Upper lobe of left lung (tissue), 6 donors: ENCODE results near the gene PDE1A. TPM values are rescaled to one million over a fixed set of nuclear protein-coding genes. Genes with fewer than 3 reads are reported as not detected.

Experiments
- ATAC-seq, 2 donors: fragments of 200-7000 bp; cut with Tn5 transposase; one replicate each; pipeline ENCODE4 v1.9.1; 2022; ENCODE audit warnings: mild to moderate bottlenecking in 2 of 2, moderate library complexity in 2 of 2; ENCODE audit not compliant: low FRiP score in 2 of 2
- DNase-seq, 2 donors: peaks; one replicate each; pipeline ENCODE4 v3.0.0-alpha.2; 2019 to 2020
- H3K27ac ChIP-seq, 4 donors: fragments of 200-600 bp; sonication (generic); one replicate each; pipeline ENCODE4 v1.5.1; 2016 to 2019
- H3K27me3 ChIP-seq, 4 donors: fragments of 200-600 bp; sonication (generic); one replicate each; pipeline ENCODE4 v1.5.1; 2017 to 2019
- H3K36me3 ChIP-seq, 4 donors: fragments of 200-600 bp; sonication (generic); one replicate each; pipeline ENCODE4 v1.5.1; 2016 to 2019
- H3K4me1 ChIP-seq, 4 donors: fragments of 200-600 bp; sonication (generic); one replicate each; pipeline ENCODE4 v1.5.1; 2018 to 2019
- H3K4me3 ChIP-seq, 4 donors: fragments of 200-600 bp; sonication (generic); one replicate each; pipeline ENCODE4 v1.5.1; 2017 to 2019; ENCODE audit warnings: mild to moderate bottlenecking in 2 of 4, moderate library complexity in 1 of 4
- H3K9me3 ChIP-seq, 4 donors: fragments of 200-600 bp; sonication (generic); one replicate each; pipeline ENCODE4 v1.5.1; 2018 to 2019
- EP300 ChIP-seq, 4 donors: sonication (generic); formaldehyde crosslinking; IDR thresholded peaks; one replicate each; pipeline ENCODE4 v1.5.1; 2017; ENCODE audit warnings: antibody characterized with exemption in 4 of 4, control low read depth in 2 of 4
- POLR2A ChIP-seq, 4 donors: fragments of 450-650 bp; IDR thresholded peaks; one replicate each; pipeline ENCODE4 v1.5.1; 2016 to 2017; ENCODE audit warnings: antibody characterized with exemption in 4 of 4, mild to moderate bottlenecking in 2 of 4
- POLR2AphosphoS5 ChIP-seq, 2 donors: sonication (generic); formaldehyde crosslinking; IDR thresholded peaks; one replicate each; pipeline ENCODE4 v1.5.1; 2017; ENCODE audit warnings: antibody characterized with exemption in 2 of 2
- WGBS, 2 donors: methylation state at CpG; one replicate each; pipeline ENCODE4 v1.1.5; 2017 to 2018; 5-methylcytosine and 5-hydroxymethylcytosine counted together
- total RNA-seq, 6 donors: library from RNA; depleted of rRNA in 4 of 6; stranded (reverse); fragments of >200 nt in 4 of 6; gene quantifications; one replicate each; pipeline versions ENCODE4 v1.1.0 to v1.2.1, GENCODE V29; 2016 to 2021
- TF ChIP-seq, protein P1 (sequence below), 6 experiments: fragments of 450-650 bp in 4 of 6; fragments of 200-600 bp in 2 of 6; sonication (generic) in 2 of 6; IDR thresholded peaks; one replicate each; pipeline ENCODE4 v1.5.1; 2016 to 2019; ENCODE audit warnings: antibody characterized with exemption in 6 of 6
- donor health status: DM: no; HTN: no; CAD: no; lungs with moderate emphysema.
- donor health status: DM: no; HTN: yes; CAD: no; lungs with severe emphysema.

Gene PDE1A
- total RNA-seq, 6 donors from 2014 or later = 0.67 to 4.3 (median 2.5) TPM

DNA sequence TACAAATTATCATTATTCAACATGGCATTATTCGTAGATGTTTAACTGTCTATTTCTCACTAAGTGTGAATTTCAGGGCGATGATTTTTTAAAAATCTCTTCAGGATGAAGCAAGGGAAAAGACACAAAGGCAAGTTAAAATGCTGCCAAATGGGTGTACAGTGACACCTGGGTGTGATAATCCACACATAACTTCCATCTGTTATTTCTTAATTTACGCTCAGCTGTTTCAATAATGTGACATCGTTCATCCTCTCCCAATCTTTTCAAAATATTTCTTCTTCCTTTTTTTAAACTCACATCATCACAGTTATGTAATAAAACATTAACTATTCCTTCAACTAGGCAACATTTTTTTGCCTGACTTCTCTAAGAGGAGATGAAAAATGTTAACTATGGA lies 10.6 kb downstream of the PDE1A start:
- TF ChIP-seq EP300 (IDR thresholded peaks at IDR 0.05) (no peak), POLR2A (IDR thresholded peaks at IDR 0.05) (no peak), POLR2AphosphoS5 (IDR thresholded peaks at IDR 0.05) (no peak)
- TF ChIP-seq, protein P1, sequence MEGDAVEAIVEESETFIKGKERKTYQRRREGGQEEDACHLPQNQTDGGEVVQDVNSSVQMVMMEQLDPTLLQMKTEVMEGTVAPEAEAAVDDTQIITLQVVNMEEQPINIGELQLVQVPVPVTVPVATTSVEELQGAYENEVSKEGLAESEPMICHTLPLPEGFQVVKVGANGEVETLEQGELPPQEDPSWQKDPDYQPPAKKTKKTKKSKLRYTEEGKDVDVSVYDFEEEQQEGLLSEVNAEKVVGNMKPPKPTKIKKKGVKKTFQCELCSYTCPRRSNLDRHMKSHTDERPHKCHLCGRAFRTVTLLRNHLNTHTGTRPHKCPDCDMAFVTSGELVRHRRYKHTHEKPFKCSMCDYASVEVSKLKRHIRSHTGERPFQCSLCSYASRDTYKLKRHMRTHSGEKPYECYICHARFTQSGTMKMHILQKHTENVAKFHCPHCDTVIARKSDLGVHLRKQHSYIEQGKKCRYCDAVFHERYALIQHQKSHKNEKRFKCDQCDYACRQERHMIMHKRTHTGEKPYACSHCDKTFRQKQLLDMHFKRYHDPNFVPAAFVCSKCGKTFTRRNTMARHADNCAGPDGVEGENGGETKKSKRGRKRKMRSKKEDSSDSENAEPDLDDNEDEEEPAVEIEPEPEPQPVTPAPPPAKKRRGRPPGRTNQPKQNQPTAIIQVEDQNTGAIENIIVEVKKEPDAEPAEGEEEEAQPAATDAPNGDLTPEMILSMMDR (IDR thresholded peaks at IDR 0.05) = no peak
- Histone ChIP-seq H3K4me3 (no peak overlapping the region), H3K27ac (no peak overlapping the region), H3K9me3 (no peaks in the 10 kb centered on the region), H3K4me1 (no peaks in the 10 kb centered on the region), H3K36me3 (no peaks in the 10 kb centered on the region), H3K27me3 (no peaks in the 10 kb centered on the region)
- WGBS, 2 donors = 82 to 85% methylated on average over 4 of the region's 4 CpGs
- ATAC-seq (no peak), DNase-seq (no peak)

DNA sequence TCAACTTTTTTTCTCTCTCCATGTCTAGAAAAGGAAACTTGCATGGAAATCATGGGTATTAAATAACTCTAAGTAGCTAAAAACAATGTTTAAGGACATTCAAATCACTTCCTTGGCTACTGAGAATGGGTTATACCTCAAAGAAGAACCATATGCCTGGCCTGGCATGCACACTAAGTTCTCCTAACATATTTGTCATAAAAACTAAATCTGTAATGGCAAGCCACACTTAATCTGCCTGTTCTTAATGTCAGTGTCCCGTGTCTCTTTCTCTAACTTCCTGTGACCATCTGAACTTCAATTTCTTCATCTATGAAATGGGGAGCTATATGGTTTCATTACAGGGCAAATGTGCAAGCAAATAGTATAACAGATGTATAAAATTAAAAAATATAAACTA lies 11.1 kb downstream of the PDE1A start:
- Histone ChIP-seq H3K27ac (no peak overlapping the region), H3K36me3 (no peaks in the 10 kb centered on the region), H3K27me3 (no peaks in the 10 kb centered on the region), H3K4me3 (no peak overlapping the region), H3K9me3 (no peaks in the 10 kb centered on the region), H3K4me1 (no peaks in the 10 kb centered on the region)
- TF ChIP-seq EP300 (IDR thresholded peaks at IDR 0.05) (no peak), POLR2AphosphoS5 (IDR thresholded peaks at IDR 0.05) (no peak), POLR2A (IDR thresholded peaks at IDR 0.05) (no peak)
- TF ChIP-seq, protein P1 (IDR thresholded peaks at IDR 0.05) = no peak
- no peak for ATAC-seq
- no peak for DNase-seq
- 59 to 63% methylated on average over 1 of the region's 1 CpG for WGBS, 2 donors

DNA sequence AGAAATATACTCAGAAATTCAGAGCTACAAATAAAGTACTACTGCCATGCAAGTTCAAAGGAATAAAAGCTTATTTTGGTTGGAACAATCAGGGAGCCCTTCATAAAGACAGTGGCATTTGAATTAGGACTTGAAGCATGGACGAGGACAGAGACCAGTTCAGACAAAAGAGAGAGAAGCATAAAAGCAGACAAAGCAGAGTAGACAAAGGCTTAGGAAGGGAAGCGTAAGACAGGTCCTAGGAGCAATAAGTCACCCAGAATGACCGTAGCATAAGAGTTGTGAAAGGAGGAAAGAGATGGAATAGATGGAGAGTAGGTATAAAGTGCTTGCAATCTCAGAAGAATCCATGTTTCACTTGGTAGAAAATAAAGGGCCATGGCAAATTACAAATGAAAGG lies 14.0 kb downstream of the PDE1A start:
- Histone ChIP-seq H3K4me3 (no peak overlapping the region), H3K36me3 (no peaks in the 10 kb centered on the region), H3K9me3 (no peaks in the 10 kb centered on the region), H3K27me3 (no peaks in the 10 kb centered on the region), H3K27ac (no peak overlapping the region), H3K4me1 (no peaks in the 10 kb centered on the region)
- DNase-seq (no peak), ATAC-seq (no peak)
- TF ChIP-seq EP300 (IDR thresholded peaks at IDR 0.05) (no peak), POLR2AphosphoS5 (IDR thresholded peaks at IDR 0.05) (no peak), POLR2A (IDR thresholded peaks at IDR 0.05) (no peak)
- TF ChIP-seq, protein P1 (IDR thresholded peaks at IDR 0.05) = no peak
- WGBS, 2 donors = 85 to 87% methylated on average over 3 of the region's 3 CpGs

DNA sequence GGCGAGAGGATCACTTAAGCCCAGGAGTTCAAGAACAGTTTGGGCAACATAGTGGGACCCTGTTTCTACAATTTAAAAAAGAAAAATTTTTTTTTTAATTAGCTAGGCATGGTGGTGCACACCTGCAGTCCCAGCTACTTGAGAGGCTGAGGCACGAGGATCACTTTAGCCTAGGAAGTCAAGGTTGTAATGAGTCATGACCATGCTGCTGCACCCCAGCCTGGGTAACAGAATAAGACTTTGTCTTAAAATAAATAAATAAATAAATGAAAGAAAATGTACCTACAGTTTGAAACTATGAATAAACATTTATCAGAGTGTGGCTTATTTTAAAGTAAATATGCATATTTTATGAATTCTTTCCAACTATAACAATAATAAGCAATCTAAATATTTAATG lies 16.7 kb downstream of the PDE1A start:
- Histone ChIP-seq H3K27me3 (no peaks in the 10 kb centered on the region), H3K27ac (no peak overlapping the region), H3K4me1 (no peaks in the 10 kb centered on the region), H3K4me3 (no peak overlapping the region), H3K9me3 (no peaks in the 10 kb centered on the region), H3K36me3 (no peaks in the 10 kb centered on the region)
- DNase-seq = no peak
- ATAC-seq = no peak
- TF ChIP-seq EP300 (IDR thresholded peaks at IDR 0.05) (no peak), POLR2A (IDR thresholded peaks at IDR 0.05) (no peak), POLR2AphosphoS5 (IDR thresholded peaks at IDR 0.05) (no peak)
- TF ChIP-seq, protein P1 (IDR thresholded peaks at IDR 0.05) = no peak
- WGBS, 2 donors = 82 to 83% methylated on average over 2 of the region's 2 CpGs

DNA sequence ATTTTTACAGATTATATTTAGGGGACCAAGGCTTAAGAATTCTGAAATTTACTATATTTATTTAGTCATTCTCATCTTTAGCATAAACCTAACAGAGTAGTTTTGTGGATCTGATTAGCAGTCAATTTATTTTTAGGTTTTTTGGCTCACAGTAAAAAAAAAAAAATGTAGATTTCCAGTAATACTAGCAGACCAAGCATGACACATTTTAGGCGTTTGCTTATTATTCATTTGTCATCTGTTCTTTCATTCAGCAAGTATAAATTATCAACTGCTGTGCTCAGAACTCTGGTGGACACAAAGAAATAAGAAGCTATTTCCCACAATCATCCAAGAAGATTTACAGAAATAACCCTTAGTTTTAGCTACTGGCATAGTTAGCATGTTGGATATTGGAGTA lies 20.6 kb downstream of the PDE1A start:
- no peaks in the 10 kb centered on the region for H3K36me3 ChIP-seq
- no peak overlapping the region for H3K4me3 ChIP-seq
- DNase-seq (no peak), ATAC-seq (no peak)
- no peaks in the 10 kb centered on the region for H3K9me3 ChIP-seq
- 76 to 80% methylated on average over 1 of the region's 1 CpG for WGBS, 2 donors
- no peak for TF ChIP-seq POLR2AphosphoS5 (IDR thresholded peaks at IDR 0.05)
- TF ChIP-seq, protein P1 (IDR thresholded peaks at IDR 0.05) = no peak
- no peak for TF ChIP-seq EP300 (IDR thresholded peaks at IDR 0.05)
- no peak for TF ChIP-seq POLR2A (IDR thresholded peaks at IDR 0.05)
- H3K27me3 ChIP-seq = no peaks in the 10 kb centered on the region
- H3K4me1 ChIP-seq = no peaks in the 10 kb centered on the region
- H3K27ac ChIP-seq = no peak overlapping the region
